HG02840 (cell line): ENCODE measurements around the gene KRTAP12-1.
"Not testable (repeated sequence)": the region's sequence is repeated elsewhere in the genome, so short reads cannot be mapped to it uniquely, and the experiment has no call there.

Experiments used
- ATAC-seq: cut with Tn5 transposase; IDR thresholded peaks from one replicate; pipeline ENCODE4 v1.9.1; 2021; ENCODE audit warnings: mild to moderate bottlenecking, moderate library complexity, moderate number of reproducible peaks; ENCODE audit not compliant: unreplicated experiment, low FRiP score

The KRTAP12-1 gene

GRCh38 chr21:44699502-44700001, 17.6 kb upstream of the KRTAP12-1 start:
- ATAC-seq = no peak

- ATAC-seq = no peak
These were observed 16.1 kb upstream of the KRTAP12-1 start for GRCh38 chr21:44697811-44698734.

GRCh38 chr21:44697172-44697810, 15.3 kb upstream of the KRTAP12-1 start, which contains the start of gene KRTAP10-12:
TSS of gene KRTAP10-12 (plus strand) at chr21:44697172. CDS start at chr21:44697202, 30 bp downstream.
- ATAC-seq = not testable (repeated sequence)

- ATAC-seq = no peak
These were observed 14.6 kb upstream of the KRTAP12-1 start for GRCh38 chr21:44696572-44696971.

GRCh38 chr21:44695641-44696040, 13.7 kb upstream of the KRTAP12-1 start:
- ATAC-seq = no peak

- ATAC-seq = no peak
These were observed 13.2 kb upstream of the KRTAP12-1 start for GRCh38 chr21:44695184-44695583.

- no peak for ATAC-seq
These were observed 12.8 kb upstream of the KRTAP12-1 start for GRCh38 chr21:44694776-44695175.

- no peak for ATAC-seq
These were observed 11.0 kb upstream of the KRTAP12-1 start for GRCh38 chr21:44692798-44693512.

GRCh38 chr21:44691686-44692085, 9.7 kb upstream of the KRTAP12-1 start:
- ATAC-seq = no peak

GRCh38 chr21:44689740-44690139, 7.8 kb upstream of the KRTAP12-1 start:
- not testable (repeated sequence) for ATAC-seq

- no peak for ATAC-seq
These were observed 5.7 kb upstream of the KRTAP12-1 start for GRCh38 chr21:44687671-44688070.

- no peak for ATAC-seq
These were observed 5.0 kb upstream of the KRTAP12-1 start for GRCh38 chr21:44686843-44687561.

GRCh38 chr21:44686000-44686781, 4.2 kb upstream of the KRTAP12-1 start:
- no peak for ATAC-seq

GRCh38 chr21:44685050-44685449, 3.1 kb upstream of the KRTAP12-1 start:
- ATAC-seq = not testable (repeated sequence)

- no peak for ATAC-seq
These were observed 2.5 kb upstream of the KRTAP12-1 start for GRCh38 chr21:44684483-44684882.

- no peak for ATAC-seq
These were observed 2.1 kb upstream of the KRTAP12-1 start for GRCh38 chr21:44684077-44684476.

- no peak for ATAC-seq
These were observed 703 bp upstream of the KRTAP12-1 start for GRCh38 chr21:44682580-44683151.

- no peak for ATAC-seq
These were observed 811 bp downstream of the KRTAP12-1 start for GRCh38 chr21:44681152-44681551.

- ATAC-seq = no peak
These were observed 4.1 kb downstream of the KRTAP12-1 start for GRCh38 chr21:44677881-44678280.
